ENCODE results near the gene PSMC2.
A peak's percentile ranks its signal among the peaks of the same experiment; 100 is the strongest.
"Not testable (repeated sequence)": the region's sequence is repeated elsewhere in the genome, so short reads cannot be mapped to it uniquely, and the experiment has no call there.

The PSMC2 gene

GRCh38 chr7:103379270-103379975, 32.0 kb downstream of the PSMC2 start:
- DNase-seq, result no peak

- no peak for DNase-seq
Observed at GRCh38 chr7:103380395-103381191, 33.1 kb downstream of the PSMC2 start.

- no peak for DNase-seq
Observed at GRCh38 chr7:103381280-103382031, 34.0 kb downstream of the PSMC2 start.

- no peak for DNase-seq
Observed at GRCh38 chr7:103382032-103382402, 34.6 kb downstream of the PSMC2 start.

- no peak for DNase-seq
Observed at GRCh38 chr7:103387242-103387641, 39.8 kb downstream of the PSMC2 start.

- DNase-seq, result no peak
Observed at GRCh38 chr7:103388469-103389140, 41.2 kb downstream of the PSMC2 start.

- DNase-seq, result no peak
Observed at GRCh38 chr7:103389263-103389662, 41.8 kb downstream of the PSMC2 start.

GRCh38 chr7:103391150-103391549, 43.7 kb downstream of the PSMC2 start:
- DNase-seq, result no peak

GRCh38 chr7:103391976-103392375, 44.5 kb downstream of the PSMC2 start:
- no peak for DNase-seq

- no peak for DNase-seq
Observed at GRCh38 chr7:103394566-103394965, 47.1 kb downstream of the PSMC2 start.

- no peak for DNase-seq
Observed at GRCh38 chr7:103395071-103395470, 47.6 kb downstream of the PSMC2 start.

GRCh38 chr7:103396471-103396870, 49.0 kb downstream of the PSMC2 start:
- DNase-seq, result peak in 1 of 2 experiments; percentile 34

- DNase-seq, result no peak
Observed at GRCh38 chr7:103398483-103399127, 51.2 kb downstream of the PSMC2 start.

- not testable (repeated sequence) for DNase-seq
Observed at GRCh38 chr7:103399687-103400086, 52.2 kb downstream of the PSMC2 start.

GRCh38 chr7:103405789-103406613, 58.6 kb downstream of the PSMC2 start:
- not testable (repeated sequence) for DNase-seq

GRCh38 chr7:103412151-103412550, 64.7 kb downstream of the PSMC2 start:
- no peak for DNase-seq

GRCh38 chr7:103413407-103413806, 66.0 kb downstream of the PSMC2 start:
- no peak for DNase-seq

GRCh38 chr7:103418241-103418640, 70.8 kb downstream of the PSMC2 start:
- no peak for DNase-seq
